Central memory CD4-positive, alpha-beta T cell (primary cell): Measurements from ENCODE around the gene C1orf56.

Source experiments
- DNase-seq: peaks from one replicate; pipeline ENCODE4 v3.0.0; 2022

Gene C1orf56

DNA sequence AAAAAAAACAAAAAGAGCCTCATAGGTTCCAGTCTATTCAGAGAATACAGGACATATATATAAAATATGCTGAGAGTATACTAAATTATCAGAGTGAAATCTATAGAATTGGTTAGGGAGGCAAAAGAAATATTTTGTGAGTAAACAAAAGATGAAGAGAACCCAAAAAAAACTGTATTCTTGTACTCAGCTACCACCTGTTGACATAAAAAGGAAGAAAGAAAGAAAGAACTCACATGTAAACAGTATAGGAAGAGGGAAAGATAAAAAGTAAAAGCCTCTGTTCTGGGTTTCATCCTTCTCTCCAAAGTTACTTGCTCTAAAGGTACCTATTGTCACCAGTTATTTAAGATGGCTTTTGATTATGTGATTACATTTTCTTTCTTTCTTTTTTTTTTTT lies 21.1 kb upstream of the C1orf56 start:
- no peak for DNase-seq

DNA sequence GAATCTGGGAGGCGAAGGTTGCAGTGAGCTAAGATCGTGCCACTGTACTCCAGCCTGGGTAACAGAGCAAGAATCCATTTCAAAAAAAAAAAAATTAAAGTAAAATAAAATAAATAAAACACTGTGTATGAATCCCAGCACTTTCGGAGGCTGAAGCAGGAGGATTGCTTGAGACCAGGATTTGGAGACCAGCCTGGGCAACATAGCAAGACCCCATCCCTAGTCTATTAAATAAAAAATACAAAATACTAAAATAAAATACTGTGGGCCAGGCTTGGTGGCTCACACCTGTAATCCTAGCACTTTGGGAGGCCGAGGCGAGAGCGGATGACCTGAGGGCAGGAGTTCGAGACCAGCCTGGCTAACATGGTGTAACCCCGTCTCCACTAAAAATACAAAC lies 15.4 kb upstream of the C1orf56 start:
- no peak for DNase-seq

DNA sequence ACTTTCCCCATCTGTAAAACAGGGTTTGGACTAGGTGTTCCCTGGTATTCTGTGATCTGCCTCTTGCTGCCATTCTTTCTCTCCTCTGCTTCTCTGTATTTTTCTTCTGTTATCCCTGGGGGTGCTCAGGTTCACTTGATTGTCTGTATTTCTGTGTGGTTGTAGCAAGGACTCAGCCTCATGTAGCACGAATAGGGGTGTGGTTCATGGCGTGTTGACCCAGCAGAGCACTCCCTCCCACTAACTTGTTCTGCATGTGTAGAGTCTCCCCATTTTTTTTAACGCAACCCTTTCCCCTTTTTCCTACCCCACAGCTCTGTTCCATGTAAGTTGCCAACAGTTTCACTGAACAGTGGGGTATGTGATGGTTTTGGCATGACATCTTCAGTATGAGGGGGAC lies 12.4 kb upstream of the C1orf56 start:
- no peak for DNase-seq

DNA sequence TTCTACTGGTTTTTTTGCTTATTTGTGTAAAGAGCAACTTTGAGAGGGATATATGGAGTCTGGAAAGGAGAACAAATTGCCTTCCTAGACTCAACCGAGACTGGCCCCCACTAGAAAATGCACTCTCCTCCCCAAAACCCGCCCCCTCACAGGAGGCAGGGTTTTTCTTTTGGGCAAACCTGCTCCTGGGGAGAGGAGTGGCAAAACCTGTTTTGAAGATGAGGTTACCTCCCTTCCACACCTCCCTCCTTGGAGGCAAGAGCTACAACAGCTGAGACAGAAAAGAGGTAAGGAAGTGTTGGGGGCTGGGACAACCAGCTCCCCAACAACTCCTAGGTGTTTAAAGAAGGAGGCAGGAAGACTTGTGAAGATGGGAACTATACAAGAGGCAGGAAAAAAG lies 11.2 kb upstream of the C1orf56 start, which contains the start of gene BNIPL:
TSS of gene BNIPL (plus strand) at position 231 of the 400 bp plus-strand sequence. CDS start at position 371, 140 bp downstream.
- DNase-seq: no peak

DNA sequence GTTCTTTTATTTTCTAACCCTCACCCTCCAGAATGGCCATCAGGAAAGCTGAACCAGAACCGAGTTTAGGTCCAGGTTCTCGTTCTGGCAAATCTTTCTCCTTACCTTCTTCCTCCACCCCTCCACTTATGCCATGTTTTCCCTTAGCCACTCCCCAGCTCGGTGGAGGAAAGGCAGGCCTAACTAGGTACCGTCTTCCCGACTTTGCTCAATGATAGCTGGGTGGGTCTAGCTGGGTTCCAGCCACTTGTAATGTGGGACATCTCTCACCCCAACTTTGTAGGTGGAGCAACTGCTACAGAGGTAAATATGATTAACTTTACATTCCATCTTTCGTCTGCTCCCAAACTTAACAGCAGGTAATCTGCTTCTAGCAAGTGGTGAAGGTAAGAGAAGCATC lies 10.5 kb upstream of the C1orf56 start:
- no peak for DNase-seq

DNA sequence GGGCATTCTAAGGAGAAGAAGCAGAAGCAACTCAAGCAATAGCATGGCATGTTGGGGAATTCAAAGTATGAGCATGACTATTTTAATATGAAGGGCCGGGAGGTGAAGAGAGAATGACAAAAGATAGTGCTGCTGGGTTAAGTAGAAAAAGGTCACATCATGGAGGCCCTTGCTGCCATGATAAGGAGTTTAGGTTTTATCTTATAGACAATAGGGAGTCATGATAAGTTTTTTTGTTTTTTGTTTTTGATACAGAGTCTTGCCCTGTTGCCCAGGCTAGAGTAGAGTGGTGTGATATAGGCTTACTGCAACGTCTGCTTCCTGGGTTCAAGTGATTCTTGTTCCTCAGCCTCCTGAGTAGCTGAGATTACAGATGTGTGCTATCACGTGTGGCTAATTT lies 8.0 kb upstream of the C1orf56 start:
- no peak for DNase-seq

DNA sequence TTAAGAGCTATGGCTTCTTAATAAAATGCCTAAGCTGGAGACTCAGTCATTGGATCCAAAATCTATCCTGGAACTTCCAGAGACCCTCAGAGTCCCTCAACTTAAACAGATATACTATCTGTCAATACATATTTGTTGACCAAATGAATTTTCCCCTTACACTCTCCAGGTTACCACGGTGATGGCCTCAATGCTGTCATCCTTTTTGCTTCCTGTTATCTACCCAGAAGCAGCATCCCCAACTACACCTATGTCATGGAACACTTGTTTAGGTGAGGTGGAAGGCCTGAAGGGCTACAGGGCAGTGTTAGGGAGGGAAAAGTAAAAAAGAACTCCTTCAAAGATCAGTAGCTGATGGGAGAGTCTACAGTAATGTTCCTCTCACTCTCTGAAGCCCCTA lies 4.4 kb upstream of the C1orf56 start:
- no peak for DNase-seq

DNA sequence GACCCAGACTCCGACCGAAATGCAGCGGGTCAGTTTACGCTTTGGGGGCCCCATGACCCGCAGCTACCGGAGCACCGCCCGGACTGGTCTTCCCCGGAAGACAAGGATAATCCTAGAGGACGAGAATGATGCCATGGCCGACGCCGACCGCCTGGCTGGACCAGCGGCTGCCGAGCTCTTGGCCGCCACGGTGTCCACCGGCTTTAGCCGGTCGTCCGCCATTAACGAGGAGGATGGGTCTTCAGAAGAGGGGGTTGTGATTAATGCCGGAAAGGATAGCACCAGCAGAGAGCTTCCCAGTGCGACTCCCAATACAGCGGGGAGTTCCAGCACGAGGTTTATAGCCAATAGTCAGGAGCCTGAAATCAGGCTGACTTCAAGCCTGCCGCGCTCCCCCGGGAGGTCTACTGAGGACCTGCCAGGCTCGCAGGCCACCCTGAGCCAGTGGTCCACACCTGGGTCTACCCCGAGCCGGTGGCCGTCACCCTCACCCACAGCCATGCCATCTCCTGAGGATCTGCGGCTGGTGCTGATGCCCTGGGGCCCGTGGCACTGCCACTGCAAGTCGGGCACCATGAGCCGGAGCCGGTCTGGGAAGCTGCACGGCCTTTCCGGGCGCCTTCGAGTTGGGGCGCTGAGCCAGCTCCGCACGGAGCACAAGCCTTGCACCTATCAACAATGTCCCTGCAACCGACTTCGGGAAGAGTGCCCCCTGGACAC lies 534 bp downstream of the C1orf56 start:
- peak; percentile 53 for DNase-seq

DNA sequence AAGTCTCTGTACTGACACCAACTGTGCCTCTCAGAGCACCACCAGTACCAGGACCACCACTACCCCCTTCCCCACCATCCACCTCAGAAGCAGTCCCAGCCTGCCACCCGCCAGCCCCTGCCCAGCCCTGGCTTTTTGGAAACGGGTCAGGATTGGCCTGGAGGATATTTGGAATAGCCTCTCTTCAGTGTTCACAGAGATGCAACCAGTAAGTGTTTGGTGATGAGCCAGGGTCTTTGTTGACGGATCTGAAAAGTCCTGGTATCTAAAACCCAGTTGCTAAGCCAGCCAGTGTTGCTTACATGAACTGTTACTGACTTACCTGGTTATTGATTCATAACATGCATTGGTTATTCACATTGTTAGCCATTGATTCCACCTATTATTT lies 1.1 kb downstream of the C1orf56 start:
- DNase-seq: no peak

DNA sequence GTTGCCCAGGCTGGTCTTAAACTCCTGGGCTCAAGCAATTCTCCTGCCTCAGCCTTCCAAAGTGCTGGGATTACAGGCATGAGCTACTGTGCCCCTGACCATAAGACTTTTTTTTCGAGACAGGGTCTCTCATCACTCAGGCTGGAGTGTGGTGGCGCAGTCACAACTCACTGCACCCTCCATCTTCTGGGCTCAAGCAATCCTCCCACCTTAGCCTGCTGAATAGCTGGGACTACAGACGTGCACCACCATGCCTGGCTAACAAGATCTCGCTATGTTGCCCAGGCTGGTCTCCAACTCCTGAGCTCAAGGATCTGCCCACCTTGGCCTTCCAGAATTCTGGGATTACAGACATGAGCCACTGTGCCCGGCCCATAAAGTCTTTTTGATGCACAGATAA lies 1.9 kb downstream of the C1orf56 start:
- no peak for DNase-seq

DNA sequence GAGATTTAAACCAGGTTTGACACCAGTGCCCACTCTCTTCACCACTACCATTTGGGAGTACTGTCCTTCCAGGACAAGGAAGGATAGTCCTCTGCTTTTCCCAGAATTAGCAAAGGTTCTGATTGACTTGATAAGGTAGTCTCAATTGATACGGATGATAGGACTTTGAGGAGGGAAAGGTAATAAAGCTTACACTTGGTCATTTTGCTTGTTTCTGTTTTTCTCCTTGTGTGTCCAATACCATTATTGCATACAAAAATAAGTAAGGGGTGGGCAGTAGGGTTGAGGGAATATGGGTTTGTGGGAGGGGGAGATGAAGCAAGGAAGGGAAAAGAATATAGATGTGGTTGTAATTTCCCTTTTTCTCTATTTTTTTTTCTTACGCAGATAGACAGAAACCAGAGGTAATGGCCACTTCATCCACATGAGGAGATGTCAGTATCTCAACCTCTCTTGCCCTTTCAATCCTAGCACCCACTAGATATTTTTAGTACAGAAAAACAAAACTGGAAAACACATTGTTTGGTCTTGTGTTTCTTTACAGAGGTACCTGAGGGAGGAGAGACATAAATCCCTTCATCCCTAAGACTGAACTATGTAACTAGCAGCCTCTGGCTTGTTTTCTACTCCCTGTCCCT lies 2.6 kb downstream of the C1orf56 start:
- no peak for DNase-seq

DNA sequence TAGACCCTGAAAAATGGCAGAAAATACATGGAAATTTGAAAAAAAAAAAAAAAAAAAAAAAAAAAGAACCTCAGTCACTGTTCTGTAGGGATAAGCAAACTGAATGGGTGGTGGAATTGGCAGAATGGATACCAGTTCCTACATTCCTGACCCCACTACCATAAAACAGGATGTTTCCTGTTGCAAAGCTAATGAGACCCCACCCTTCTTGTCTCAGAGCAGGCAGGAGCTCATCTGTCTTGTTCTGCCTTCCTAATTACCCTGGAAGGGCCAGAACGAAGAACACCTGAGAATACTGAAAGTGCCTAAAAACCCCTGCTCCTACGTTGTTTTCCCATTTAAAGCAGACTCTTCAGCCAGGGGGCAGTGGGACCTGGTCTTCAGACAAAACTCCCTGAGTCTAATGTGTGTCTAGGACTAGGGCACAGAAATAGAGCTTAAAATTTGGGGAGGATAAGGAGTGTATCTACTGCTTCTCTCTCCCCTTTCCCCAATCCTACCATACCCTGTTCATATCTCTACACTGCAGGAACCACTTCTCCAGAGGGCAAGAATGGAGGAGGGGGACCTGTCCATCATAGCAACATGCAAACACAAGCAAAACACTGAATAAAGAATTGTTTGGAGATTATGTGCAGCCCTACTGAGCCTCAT lies 3.9 kb downstream of the C1orf56 start:
- DNase-seq: no peak

DNA sequence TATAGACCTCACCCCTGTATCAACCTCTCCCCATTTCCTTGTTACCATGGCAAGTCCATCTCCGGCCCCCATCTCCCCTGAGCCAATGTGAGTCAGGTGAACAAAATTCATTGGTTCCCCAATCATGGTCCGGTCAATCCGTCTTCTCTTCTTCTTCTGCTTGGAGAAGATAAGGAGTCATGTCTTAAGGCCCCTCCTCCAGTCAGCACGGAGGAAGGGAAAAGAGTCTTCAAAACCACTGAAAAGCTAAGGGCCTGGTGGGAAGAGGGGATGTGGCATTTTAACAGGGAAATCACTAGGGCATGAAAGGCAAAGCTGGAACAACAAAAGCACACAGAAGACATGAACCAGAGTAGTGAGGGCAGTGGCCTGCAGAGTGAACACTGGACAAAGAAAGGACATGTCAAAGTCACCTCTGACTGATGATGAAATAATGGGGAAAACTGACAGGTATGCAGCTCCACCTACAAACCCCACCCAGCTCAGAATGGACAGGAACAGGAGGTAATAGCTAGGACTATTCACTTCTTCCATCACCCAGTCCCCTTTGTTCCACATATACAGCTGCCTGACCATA lies 7.5 kb downstream of the C1orf56 start:
- no peak for DNase-seq

DNA sequence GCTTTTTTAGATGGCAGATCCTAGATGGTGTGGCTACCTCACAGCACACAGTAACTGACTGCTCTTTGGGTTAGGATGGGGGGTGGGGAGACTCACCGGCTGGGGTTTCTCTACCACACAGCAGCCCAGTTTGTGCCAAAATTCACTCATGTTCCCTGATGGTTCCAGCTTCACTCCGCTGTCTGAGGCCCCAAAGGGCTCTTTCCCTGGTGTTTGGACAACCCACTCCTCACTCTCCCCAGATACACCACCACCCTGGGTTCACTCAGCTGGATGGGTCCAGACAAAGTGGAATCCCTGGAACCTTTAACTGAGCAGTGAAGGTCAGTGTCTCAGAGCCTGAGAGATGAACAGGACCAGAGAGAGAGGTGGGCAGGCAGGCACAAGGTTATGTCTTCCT lies 8.0 kb downstream of the C1orf56 start:
- DNase-seq: no peak

DNA sequence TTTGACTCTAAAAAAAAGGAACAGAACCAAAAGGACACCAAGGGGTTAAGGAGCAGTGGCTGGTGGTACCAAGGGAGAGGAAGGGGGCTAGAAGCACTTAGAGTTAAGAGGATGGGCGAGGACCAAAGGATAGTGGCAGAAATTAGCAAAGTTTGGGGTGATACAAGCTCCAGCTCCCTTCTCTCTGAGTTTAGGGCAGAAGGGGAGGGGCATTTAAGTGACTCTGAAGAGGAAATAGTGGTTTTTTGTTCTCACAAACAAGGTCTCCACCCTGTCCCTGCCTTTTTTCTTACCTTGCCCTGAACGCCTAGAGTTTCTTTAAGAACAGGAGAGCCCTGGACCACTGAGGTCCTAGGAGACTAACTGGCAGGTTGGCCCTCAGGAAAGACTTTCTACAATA lies 8.6 kb downstream of the C1orf56 start:
- peak; percentile 69 for DNase-seq

DNA sequence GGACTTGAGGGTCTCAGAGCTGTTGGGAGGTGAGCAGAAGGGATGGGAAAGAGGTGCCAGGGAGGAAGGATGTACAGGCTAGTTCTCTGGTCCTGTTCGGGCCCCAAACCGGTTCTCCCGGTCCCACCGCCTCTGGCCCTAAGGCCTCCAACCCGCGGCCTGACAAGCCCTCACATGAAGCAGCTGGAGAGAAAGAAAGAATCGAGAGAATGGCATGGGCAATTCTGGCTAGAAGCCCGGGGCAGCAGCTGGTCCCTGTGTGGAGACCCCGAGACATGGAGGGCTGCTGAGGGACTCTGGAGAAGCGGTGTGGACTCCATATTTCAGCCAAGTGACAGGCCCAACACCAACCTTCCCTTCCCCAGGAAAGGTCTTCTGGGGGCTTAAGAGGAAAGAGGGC lies 11.1 kb downstream of the C1orf56 start:
- DNase-seq: no peak

DNA sequence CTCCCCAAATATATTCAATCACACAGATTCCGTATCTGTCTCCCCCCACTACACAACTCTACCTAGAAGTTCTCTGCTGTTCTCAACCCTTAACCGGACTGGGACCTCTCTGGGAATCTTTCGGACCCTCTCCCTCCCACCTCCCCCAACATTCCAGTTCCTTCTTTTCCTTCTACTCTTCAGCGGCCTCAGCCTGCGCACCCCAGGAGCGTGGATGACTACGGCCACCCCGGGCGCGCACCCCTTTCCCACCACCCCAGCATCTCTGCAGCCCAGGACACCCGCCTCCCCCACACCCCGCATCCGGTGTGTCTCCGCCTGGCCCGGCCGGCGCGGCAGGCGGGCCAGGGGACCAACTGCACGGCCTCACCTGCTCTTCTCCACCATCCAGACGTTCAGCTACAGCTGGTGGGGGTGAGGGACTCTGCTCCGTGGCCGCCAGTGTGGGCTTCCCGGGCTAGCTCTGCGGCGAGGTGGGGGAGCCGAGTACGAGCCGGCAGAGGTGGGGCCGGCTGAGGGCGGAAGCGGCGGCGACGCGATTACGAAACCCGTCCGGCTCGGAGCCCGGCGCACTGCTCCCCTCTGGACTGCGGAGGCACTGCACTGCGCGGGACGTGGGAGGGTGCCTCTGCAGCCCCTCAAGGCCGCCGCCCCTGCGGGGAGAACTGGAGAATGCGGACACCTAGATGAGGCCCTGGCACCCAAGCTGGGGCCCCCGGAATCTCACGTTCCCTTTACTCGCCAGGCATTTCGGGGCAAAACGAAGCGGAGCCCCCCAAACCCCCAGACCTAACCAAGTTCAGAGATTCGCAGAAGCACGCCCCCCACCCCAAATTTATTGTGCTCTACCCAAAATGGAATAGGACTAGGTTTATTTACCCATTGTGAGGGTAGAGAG lies 11.8 kb downstream of the C1orf56 start, which contains the start of gene CDC42SE1:
TSS of gene CDC42SE1 (minus strand) at position 514 of the 898 bp plus-strand sequence. CDS start 3,892 bp downstream, outside the sequence.
- peak; percentile 83 for DNase-seq

DNA sequence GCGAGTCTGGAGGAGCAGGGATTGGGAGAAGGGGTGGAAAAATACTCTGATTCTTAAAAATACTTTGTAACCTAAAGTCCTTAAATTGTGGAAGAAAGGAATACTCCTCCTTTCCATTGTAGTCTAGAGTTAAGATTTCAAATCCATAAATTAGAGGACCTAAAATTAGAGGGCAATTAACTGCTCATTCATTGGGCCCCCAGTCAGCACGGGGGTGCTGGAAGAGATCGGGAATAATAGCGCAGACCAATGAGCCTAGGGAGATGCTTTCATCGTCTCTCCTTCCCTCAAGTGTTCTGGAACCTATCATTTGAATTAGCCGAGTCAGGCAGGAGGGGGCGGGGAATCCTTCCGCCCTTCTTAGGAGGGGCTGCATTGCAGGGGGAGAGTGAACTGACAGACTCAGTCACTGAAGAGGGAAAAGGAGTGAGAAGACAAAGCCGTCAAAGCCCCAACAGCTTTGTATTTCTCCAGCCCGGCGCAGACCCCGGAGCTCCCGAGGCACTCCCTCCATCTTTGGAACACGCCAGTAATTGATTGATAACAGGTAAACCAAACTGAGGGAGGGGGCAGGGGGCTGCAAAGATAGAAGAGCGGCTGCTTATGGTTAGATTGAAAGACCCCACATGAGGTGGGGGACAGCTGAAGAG lies 12.6 kb downstream of the C1orf56 start, which contains the start of gene MLLT11:
TSS of gene MLLT11 (plus strand) at position 391 of the 650 bp plus-strand sequence. CDS start 6,828 bp downstream, outside the sequence.
- no peak for DNase-seq

DNA sequence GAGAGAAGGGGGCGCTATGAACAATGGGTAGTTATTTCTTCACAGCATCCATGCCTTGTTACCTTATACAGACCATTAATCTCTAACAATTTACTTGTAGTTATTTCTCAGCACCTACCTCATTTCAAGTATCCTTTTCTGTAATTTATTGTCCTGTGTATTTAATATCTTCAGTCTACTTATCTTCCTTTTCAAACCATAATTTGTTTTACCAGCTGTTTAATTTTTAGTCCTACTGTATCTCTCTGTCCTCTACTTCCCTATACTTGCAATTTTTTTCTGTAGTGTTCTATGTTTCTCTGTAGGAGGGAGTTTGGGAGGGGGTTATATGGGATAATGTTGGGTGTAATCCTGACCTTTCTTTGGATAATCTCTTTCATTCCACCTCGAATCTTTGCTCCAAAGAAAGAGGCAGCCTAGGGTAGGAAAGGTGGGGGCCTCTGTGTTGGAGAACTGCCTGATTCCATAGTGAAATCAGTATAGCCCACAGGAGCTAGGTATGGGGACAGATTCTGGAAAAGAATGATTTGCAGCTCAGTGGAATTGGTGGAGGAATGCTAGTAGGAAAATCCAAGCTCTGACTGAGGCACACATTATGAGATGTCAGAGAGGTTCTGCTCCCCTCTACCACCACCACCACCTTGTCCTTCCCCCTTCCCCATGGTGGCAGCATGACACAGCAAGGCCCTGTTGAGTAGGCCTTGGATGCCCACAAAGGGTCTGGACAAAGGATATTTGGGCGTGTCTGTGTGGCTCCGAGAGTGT lies 13.3 kb downstream of the C1orf56 start:
- DNase-seq: no peak

DNA sequence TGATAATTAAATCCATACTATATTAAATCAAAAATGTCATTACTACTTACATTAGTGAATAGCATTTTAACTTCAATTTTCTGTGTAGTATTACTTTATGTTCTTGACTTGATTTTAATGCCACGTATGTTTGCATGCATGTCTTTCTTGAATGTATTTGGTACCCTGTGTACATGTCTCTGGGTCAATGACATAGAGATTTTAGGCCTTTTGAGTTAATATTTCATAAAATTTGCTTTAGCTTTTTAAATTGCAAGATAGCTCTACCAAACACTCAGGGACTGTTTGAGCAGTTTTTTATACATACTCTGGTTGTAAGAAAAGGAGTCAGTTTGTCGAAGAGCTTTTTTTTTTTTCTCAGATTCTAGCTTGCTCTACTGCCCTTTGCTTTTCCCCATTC lies 14.2 kb downstream of the C1orf56 start:
- no peak for DNase-seq

DNA sequence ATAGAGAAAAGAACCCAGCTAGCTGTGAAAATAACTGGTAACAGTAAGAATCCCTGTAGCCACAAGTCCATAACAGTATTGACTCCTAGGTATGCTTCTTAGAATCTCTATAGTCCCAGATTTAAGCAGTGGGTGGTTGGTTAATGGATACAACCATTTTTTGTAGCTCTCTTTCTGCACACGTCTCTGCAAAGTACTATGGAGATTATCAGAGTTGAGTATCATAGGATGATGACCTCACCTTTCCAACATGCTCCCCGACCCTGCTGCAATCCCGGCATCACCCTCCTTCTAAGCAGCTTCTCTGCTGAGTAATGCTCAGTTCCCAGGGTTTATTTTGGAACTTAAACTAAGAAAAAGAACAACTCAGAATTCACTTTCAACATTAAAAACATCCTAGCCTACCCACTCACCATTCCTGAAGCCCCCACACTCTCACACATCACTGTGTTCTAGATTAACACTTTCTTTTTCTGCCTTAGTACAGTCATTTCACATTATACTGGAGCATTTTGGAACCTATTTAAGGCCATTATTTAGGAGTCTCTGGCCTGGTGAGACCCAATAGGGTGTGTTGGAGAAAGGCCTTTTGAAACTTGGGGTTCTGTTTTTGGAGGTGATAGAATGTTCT lies 15.3 kb downstream of the C1orf56 start:
- DNase-seq: no peak
